ENCODE data around the gene AGAP1. TPM values are rescaled to one million over a fixed set of nuclear protein-coding genes. Genes with fewer than 3 reads are reported as not detected.

Gene AGAP1
- total RNA-seq, 2 donors from 2014 or later: 32.8 to 34.7 TPM

GRCh38 chr2:236180076-236180816 is 686.4 kb downstream of the AGAP1 start:
- Mint-ChIP-seq H3K9me3 (peaks cover 19% of the 10 kb centered on the region), H3K4me1 (peaks cover 11% of the 10 kb centered on the region), H3K36me3 (ENCODE audit: low read depth) (no peaks in the 10 kb centered on the region), H3K27me3 (ENCODE audit: insufficient read depth) (peaks cover 73% of the 10 kb centered on the region), H3K27ac (no peak overlapping the region), H3K4me3 (peak overlapping the region; percentile 39)
- Histone ChIP-seq H3K9me3 (ENCODE audit: control insufficient read depth, low read length) (no peaks in the 10 kb centered on the region), H3K4me1 (ENCODE audit: control insufficient read depth, insufficient read depth, low read length) (no peaks in the 10 kb centered on the region), H3K36me3 (ENCODE audit: control insufficient read depth, insufficient read depth, low read length) (no peaks in the 10 kb centered on the region), H3K9ac (ENCODE audit: extremely low read depth, low read length, poor library complexity, severe bottlenecking) (no peak overlapping the region), H3K4me3 (ENCODE audit: low read length) (no peak overlapping the region), H3K27ac (ENCODE audit: low read depth, low read length) (no peak overlapping the region), H3K27me3 (ENCODE audit: control insufficient read depth, insufficient read depth, low read length, poor library complexity, severe bottlenecking) (peaks cover 61% of the 10 kb centered on the region)
- no peak for TF ChIP-seq CTCF (conservative IDR thresholded peaks at IDR 0.05)
- 39 to 43% methylated on average over 8 to 11 of the region's 12 CpGs for WGBS, 2 experiments (ENCODE audit: insufficient coverage in 1 of 2, insufficient read length in 1 of 2)
- DNase-seq: no peak

GRCh38 chr2:236180831-236181453 is 687.1 kb downstream of the AGAP1 start:
- peak; percentile 88 for DNase-seq
- peak; percentile 91 for TF ChIP-seq CTCF (conservative IDR thresholded peaks at IDR 0.05)
- 21 to 100% methylated on average over 1 to 6 of the region's 9 CpGs for WGBS, 2 experiments (ENCODE audit: insufficient coverage in 1 of 2, insufficient read length in 1 of 2)
- H3K27ac ChIP-seq (ENCODE audit: low read depth, low read length): no peak overlapping the region
- no peak overlapping the region for H3K4me3 ChIP-seq (ENCODE audit: low read length)
- Mint-ChIP-seq H3K9me3 (peaks cover 26% of the 10 kb centered on the region), H3K27me3 (ENCODE audit: insufficient read depth) (peaks cover 71% of the 10 kb centered on the region), H3K36me3 (ENCODE audit: low read depth) (no peaks in the 10 kb centered on the region), H3K4me3 (no peak overlapping the region), H3K4me1 (peaks cover 10% of the 10 kb centered on the region), H3K27ac (no peak overlapping the region)
- peaks cover 54% of the 10 kb centered on the region for H3K27me3 ChIP-seq (ENCODE audit: control insufficient read depth, insufficient read depth, low read length, poor library complexity, severe bottlenecking)
- H3K36me3 ChIP-seq (ENCODE audit: control insufficient read depth, insufficient read depth, low read length): no peaks in the 10 kb centered on the region
- H3K4me1 ChIP-seq (ENCODE audit: control insufficient read depth, insufficient read depth, low read length): no peaks in the 10 kb centered on the region
- H3K9ac ChIP-seq (ENCODE audit: extremely low read depth, low read length, poor library complexity, severe bottlenecking): no peak overlapping the region
- H3K9me3 ChIP-seq (ENCODE audit: control insufficient read depth, low read length): no peaks in the 10 kb centered on the region

Data from endodermal cell (in vitro differentiated cells).